Peyer's patch (tissue), 4 donors: Measurements from ENCODE around the gene IPCEF1. TPM values are rescaled to one million over a fixed set of nuclear protein-coding genes. Genes with fewer than 3 reads are reported as not detected.

Source experiments
- DNase-seq, 3 donors: peaks; one replicate each; pipeline ENCODE4 v3.0.0-alpha.2; 2017 to 2019
- H3K27ac ChIP-seq, 4 donors: fragments of 200-600 bp; sonication (generic); one replicate each; pipeline ENCODE4 v1.5.1; 2016 to 2019
- H3K27me3 ChIP-seq, 2 donors: fragments of 200-600 bp; sonication (generic); one replicate each; pipeline ENCODE4 v1.5.1; 2019
- H3K36me3 ChIP-seq, 3 donors: fragments of 200-600 bp; sonication (generic); one replicate each; pipeline ENCODE4 v1.5.1; 2016 to 2019
- H3K4me1 ChIP-seq, 4 donors: fragments of 200-600 bp; sonication (generic); one replicate each; pipeline ENCODE4 v1.5.1; 2016 to 2019
- H3K4me3 ChIP-seq, 4 donors: fragments of 200-600 bp; sonication (generic); 1 replicate in 3 of 4; 2 replicates in 1 of 4; pipeline ENCODE4 v1.5.1; 2016 to 2019; ENCODE audit warnings: mild to moderate bottlenecking in 1 of 4
- H3K9me3 ChIP-seq, 4 donors: fragments of 200-600 bp; sonication (generic); one replicate each; pipeline ENCODE4 v1.5.1; 2016 to 2019; ENCODE audit warnings: mild to moderate bottlenecking in 1 of 4
- CTCF ChIP-seq, 6 experiments: fragments of 450-650 bp in 4 of 6; fragments of 200-600 bp in 2 of 6; sonication (generic) in 1 of 6; IDR thresholded peaks; one replicate each; pipeline ENCODE4 v1.5.1; 2017 to 2019; ENCODE audit warnings: antibody characterized with exemption in 6 of 6, mild to moderate bottlenecking in 3 of 6, moderate library complexity in 1 of 6
- POLR2A ChIP-seq, 2 donors: fragments of 450-650 bp; IDR thresholded peaks; one replicate each; pipeline ENCODE4 v1.5.1; 2017; ENCODE audit warnings: antibody characterized with exemption in 2 of 2, mild to moderate bottlenecking in 2 of 2, moderate library complexity in 2 of 2
- total RNA-seq, 4 donors: library from RNA; depleted of rRNA; stranded (reverse); fragments of >200 nt; gene quantifications; one replicate each; pipeline ENCODE4 v1.1.0, GENCODE V29; 2016

IPCEF1 gene
- total RNA-seq, 4 donors from 2014 or later: 2.1 to 19.8 (median 9.4) TPM

- H3K4me3 ChIP-seq: no peak overlapping the region
- no peak for DNase-seq
- H3K9me3 ChIP-seq: no peaks in the 10 kb centered on the region
- no peaks in the 10 kb centered on the region for H3K36me3 ChIP-seq
- H3K4me1 ChIP-seq: peaks cover 0 to 4% (median 0%) of the 10 kb centered on the region in 4 donors
- no peaks in the 10 kb centered on the region for H3K27me3 ChIP-seq
- no peak for TF ChIP-seq CTCF (IDR thresholded peaks at IDR 0.05)
- no peak for TF ChIP-seq POLR2A (IDR thresholded peaks at IDR 0.05)
- no peak overlapping the region for H3K27ac ChIP-seq
Measured at GRCh38 chr6:154347981-154348380, 8.6 kb downstream of the IPCEF1 start.

GRCh38 chr6:154345811-154346210, 10.8 kb downstream of the IPCEF1 start:
- Histone ChIP-seq H3K9me3 (no peaks in the 10 kb centered on the region), H3K36me3 (no peaks in the 10 kb centered on the region), H3K27ac (no peak overlapping the region), H3K4me1 (peaks cover 0 to 4% (median 0%) of the 10 kb centered on the region in 4 donors), H3K27me3 (no peaks in the 10 kb centered on the region), H3K4me3 (no peak overlapping the region)
- TF ChIP-seq CTCF (IDR thresholded peaks at IDR 0.05) (no peak), POLR2A (IDR thresholded peaks at IDR 0.05) (no peak)
- no peak for DNase-seq

- no peaks in the 10 kb centered on the region for H3K9me3 ChIP-seq
Measured at GRCh38 chr6:154343473-154344308, 12.9 kb downstream of the IPCEF1 start.

DNA sequence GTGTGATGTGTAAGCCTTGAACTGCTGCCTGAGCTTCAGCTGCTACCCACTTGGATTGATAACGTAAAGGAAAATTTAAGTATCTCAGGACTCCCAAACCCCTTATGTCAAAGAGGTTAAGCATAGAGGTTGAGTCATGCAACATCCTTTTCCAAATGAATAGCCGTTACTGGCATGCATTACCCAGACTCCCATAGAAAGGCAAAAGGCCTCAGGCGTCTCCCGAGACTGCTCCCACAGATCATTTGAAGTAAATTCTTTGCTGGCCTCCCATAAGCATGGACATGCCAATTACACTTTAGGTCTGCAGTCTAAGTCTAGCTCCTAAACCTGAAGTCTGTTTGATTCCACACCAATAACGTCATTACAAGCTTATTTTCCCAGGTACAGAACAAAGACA, 14.7 kb downstream of the IPCEF1 start:
- no peak for TF ChIP-seq CTCF (IDR thresholded peaks at IDR 0.05)
- no peak for TF ChIP-seq POLR2A (IDR thresholded peaks at IDR 0.05)
- no peak for DNase-seq
- Histone ChIP-seq H3K4me3 (no peak overlapping the region), H3K9me3 (no peaks in the 10 kb centered on the region), H3K27me3 (no peaks in the 10 kb centered on the region), H3K27ac (no peak overlapping the region), H3K36me3 (no peaks in the 10 kb centered on the region), H3K4me1 (peaks cover 0 to 4% (median 0%) of the 10 kb centered on the region in 4 donors)

More at GRCh38 chr6:154343473-154344308, 12.9 kb downstream of the IPCEF1 start:
- Histone ChIP-seq H3K4me3 (peak overlapping the region in 1 of 4 donors; percentile 16), H3K36me3 (no peaks in the 10 kb centered on the region), H3K27ac (no peak overlapping the region), H3K4me1 (peaks cover 0 to 4% (median 0%) of the 10 kb centered on the region in 4 donors), H3K27me3 (no peaks in the 10 kb centered on the region)
- TF ChIP-seq CTCF (IDR thresholded peaks at IDR 0.05): peak in 3 of 6 experiments; percentile 33 to 51 (median 42)
- no peak for TF ChIP-seq POLR2A (IDR thresholded peaks at IDR 0.05)
- DNase-seq: peak in 2 of 3 donors; percentile 62 to 63

DNA sequence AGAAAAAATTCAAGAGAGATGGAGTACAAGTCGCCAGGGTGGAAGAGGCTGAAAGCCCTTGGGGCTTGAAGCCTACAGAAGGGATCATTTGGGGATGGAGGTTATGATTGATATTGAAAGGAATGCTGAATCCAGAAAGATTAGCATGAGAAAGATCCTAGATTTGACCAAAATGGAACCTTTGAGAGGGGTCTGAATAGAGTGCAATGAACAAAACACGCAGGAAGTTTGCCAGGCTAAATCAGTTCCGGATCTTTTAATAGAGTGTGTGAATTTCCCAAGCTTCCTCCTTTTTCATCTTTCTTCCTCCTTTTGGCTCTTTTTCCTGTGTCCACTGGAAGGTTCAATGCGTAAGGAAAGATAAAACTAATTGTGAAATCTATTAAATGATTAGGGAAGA, 15.3 kb downstream of the IPCEF1 start:
- TF ChIP-seq CTCF (IDR thresholded peaks at IDR 0.05) (no peak), POLR2A (IDR thresholded peaks at IDR 0.05) (no peak)
- no peak overlapping the region for H3K27ac ChIP-seq
- no peaks in the 10 kb centered on the region for H3K27me3 ChIP-seq
- no peak for DNase-seq
- H3K4me3 ChIP-seq: no peak overlapping the region
- H3K9me3 ChIP-seq: no peaks in the 10 kb centered on the region
- H3K36me3 ChIP-seq: no peaks in the 10 kb centered on the region
- H3K4me1 ChIP-seq: peaks cover 0 to 4% (median 0%) of the 10 kb centered on the region in 4 donors
